GM21367 (cell line): ENCODE results near the gene SPNS3.

Experiments
- ATAC-seq: cut with Tn5 transposase; IDR thresholded peaks from one replicate; pipeline ENCODE4 v1.9.1; 2021; ENCODE audit not compliant: unreplicated experiment

The SPNS3 gene

DNA sequence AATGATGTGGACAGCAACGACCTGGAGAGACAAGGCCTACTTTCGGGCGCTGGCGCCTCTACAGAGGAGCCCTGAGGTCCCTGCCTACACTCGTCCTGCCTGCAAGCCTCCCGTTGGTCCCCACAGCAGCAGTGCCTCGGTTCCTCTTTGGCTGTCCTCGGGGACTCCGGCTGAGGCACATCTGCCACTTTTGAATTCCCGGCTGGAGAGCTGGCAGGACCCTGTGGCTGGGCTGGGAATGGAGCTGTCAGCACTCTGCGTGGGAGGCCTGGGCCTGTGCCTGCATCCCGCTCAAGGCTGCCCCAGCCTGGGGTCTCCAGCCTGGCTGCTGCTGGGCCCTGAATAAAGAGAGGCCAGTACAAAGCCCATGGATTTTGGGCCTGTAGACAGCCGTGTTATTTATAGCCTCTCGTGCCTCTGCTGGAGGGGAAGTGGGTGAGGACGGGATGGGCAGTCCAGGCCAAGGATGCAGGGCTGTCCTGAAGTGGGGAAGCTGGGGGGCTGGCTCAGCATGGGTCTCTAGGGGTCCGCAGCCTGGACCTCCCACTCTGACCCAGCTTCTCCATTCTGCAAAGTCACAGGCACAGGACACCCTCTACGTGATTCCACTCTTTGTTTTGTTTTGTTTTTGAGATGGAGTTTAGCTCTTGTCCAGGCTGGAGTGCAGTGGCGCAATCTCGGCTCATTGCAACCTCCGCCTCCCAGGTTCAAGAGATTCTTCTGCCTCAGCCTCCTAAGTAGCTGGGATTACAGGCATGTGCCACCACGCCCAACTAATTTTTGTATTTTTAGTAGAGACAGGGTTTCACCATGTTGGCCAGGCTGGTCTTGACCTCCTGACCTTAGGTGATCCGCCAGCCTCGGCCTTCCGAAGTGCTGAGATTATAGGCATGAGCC is 54.3 kb downstream of the SPNS3 start:
- no peak for ATAC-seq

GRCh38 chr17:4488989-4489595 is 55.4 kb downstream of the SPNS3 start:
- ATAC-seq = no peak

GRCh38 chr17:4490109-4490591 is 56.4 kb downstream of the SPNS3 start:
- ATAC-seq = no peak

DNA sequence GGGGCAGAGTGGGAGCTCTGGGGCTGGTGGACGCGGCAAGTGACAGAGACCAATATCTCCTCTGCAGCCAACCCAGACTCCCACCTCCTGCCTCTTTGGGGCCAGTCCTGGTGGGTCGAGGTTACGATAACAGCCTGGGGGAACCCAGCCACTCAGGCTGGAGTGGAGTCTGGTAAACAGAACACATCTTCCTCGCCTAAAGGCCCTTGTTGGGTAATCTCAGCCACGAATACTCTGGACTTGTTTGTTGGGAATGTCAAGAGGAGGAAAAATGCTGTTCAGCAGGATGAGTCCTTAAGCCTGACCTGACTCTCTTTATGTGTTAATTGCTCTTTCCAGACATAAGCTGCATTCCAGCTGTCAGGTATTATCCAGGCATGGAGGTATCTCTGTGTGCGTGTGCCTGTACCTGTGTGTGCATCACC is 56.9 kb downstream of the SPNS3 start:
- ATAC-seq = no peak

GRCh38 chr17:4492721-4493561 is 59.2 kb downstream of the SPNS3 start:
- no peak for ATAC-seq

GRCh38 chr17:4497101-4497824 is 63.5 kb downstream of the SPNS3 start:
- ATAC-seq = no peak

- ATAC-seq = no peak
These were observed 65.0 kb downstream of the SPNS3 start, which contains the start of gene SPNS2 for GRCh38 chr17:4498461-4499397. Gene SPNS2 (plus strand): TSS chr17:4498881. CDS start chr17:4499048, 167 bp downstream.

DNA sequence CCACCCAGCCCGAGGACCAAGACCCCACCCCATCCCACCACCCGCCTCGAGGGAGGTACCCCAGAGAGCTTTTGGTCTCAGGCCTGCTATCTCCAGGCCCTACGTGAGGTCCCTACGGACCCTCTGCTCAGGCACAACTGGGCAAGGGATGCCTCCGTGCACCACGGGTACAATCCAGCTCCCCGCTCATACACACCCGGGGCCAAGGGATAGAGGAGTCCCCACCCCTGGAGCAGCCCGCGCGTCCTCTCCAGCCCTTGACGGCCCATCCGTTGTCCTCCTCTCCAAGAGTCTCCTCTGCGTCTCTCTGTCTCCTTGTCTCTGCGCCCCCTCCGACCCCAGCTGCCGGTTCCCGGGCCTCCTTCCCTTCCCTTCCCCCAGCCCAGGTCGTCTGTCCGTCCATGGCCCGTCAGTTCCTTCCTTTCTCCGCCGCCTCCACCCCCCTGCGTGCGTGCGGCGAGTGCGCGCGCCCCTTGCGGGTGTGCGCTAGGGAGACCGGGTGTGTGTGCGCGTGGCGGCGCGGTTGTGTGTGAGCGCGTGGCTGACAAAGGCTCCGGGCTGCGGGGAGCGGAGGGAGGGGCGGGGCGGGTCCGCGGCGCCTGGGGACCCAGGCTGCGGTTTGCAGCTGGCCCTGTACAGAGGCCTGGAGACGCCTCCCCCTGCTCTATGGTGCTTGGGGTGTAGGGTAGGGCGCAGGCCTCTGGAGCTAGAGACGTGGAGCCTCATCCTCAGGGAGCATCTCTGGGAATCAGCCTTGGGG is 65.9 kb downstream of the SPNS3 start:
- no peak for ATAC-seq

- ATAC-seq = no peak
These were observed 66.4 kb downstream of the SPNS3 start for GRCh38 chr17:4500191-4500571.

- no peak for ATAC-seq
These were observed 67.7 kb downstream of the SPNS3 start for GRCh38 chr17:4501295-4501949.

DNA sequence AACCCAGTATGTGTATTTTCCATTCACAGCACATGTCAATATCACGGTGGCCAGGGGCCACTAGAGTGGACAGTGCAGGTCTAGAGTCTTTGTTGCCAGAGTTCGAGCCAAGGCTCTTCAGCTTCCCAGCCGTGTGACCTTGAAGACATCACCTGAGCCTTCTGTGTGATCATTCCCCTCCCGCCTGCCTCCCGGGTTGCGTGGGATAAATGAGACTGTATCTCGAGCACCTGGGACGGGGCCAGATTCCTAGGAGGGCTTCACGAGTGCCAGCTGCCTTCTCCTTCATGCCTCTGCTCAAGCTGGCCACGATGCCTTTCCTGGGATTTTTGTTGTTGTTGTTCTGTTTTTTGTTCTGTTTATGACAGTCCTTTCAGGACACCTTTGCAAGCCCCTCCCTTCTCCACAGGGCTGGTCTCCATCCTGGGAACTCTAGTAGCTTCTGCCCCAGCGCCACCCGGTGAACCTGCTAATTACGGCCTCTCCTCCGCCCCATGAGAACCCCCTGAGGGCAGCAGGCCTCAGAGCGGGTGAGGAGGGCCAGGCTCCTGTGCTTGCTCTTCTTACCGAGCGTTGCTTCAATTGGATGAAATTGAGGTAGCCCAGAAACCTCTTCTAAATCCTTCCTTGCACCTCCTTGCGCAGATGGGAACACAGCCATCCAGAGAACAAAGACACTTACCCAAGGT is 68.9 kb downstream of the SPNS3 start:
- ATAC-seq = no peak

- ATAC-seq = no peak
These were observed 69.7 kb downstream of the SPNS3 start for GRCh38 chr17:4503283-4504025.

GRCh38 chr17:4504188-4504587 is 70.4 kb downstream of the SPNS3 start:
- no peak for ATAC-seq

- no peak for ATAC-seq
These were observed 71.4 kb downstream of the SPNS3 start for GRCh38 chr17:4505187-4505586.

DNA sequence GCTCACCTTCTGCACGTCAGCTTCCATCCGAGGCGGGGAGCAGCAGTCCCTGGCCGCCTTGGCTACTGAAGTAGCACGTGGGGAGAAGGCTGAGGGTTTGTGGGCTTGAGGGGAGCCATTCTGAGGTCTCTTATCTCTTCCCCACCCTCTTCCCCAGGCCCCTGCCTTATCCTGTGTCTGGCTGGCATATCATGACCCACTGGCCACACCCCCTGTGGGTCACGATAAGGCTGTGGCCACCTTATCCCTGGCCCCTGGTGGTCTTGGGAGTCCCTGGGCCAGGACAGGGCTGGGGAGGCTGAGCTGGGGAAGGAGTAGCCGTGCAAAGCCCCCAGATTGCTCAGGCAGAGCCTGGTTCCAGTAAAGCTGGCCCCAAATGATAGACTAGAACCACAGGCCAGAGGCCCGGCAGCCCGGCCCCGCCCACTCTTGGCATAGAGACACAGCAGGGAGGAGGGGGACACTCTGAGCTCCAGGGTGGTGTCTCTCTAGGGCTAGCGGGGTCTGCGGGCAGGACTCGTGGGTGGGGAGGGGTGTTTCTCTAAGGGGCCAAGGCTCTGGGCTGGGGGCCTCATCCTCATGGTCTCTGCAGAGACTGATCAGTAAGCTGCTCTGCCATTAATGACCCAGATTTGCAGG is 72.6 kb downstream of the SPNS3 start:
- ATAC-seq = no peak

- no peak for ATAC-seq
These were observed 73.2 kb downstream of the SPNS3 start for GRCh38 chr17:4506892-4507291.
